Stimulated activated CD8-positive, alpha-beta memory T cell treated with anti-CD3 and anti-CD28 coated beads, Interleukin-7, amount 100 ng/mL, for 1 hour (primary cell): ENCODE data around the gene PHF23.
A peak's percentile ranks its signal among the peaks of the same experiment; 100 is the strongest.

ENCODE experiments used
- DNase-seq, 2 donors: peaks; one replicate each; pipeline ENCODE4 v3.0.0-alpha.2; 2020; ENCODE audit warnings: low read depth in 2 of 2

Gene PHF23

DNA sequence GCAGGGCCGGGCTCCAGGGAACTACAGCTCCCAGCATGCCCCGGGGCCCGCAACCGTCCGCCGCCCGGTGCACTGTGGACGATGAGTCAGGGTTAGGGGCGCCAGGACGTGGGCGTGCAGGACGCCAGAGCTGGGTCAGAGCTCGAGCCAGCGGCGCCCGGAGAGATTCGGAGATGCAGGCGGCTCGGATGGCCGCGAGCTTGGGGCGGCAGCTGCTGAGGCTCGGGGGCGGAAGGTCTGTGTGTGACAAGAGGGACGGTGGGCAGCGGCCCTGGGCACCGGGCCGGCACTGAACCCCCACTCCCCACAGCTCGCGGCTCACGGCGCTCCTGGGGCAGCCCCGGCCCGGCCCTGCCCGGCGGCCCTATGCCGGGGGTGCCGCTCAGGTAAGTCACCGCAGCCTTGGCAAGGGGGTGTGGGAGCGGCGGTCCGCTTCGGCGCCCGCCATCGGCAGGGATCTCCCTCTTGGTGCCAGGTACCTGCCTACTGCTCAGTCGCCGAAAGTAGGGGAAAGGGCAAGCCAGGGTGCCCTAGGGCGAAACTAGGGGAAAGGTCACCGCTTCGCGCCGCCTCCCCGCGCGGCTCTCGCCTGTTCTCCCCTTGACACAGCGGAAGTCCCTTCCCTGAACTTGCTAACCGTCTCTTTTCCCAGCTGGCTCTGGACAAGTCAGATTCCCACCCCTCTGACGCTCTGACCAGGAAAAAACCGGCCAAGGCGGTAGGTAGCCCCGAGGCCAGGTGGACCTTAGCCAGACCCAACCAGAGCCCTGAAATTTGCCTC is 19.3 kb downstream of the PHF23 start, which contains the start of the genes ACADVL and DLG4:
Gene ACADVL, plus strand, starts transcription at position 127 of the 781 bp plus-strand sequence. Its CDS starts 47 bp downstream, at position 174.
Gene DLG4, minus strand, starts transcription at position 25 of the 781 bp plus-strand sequence.
- peak; percentile 55 to 63 for DNase-seq

DNA sequence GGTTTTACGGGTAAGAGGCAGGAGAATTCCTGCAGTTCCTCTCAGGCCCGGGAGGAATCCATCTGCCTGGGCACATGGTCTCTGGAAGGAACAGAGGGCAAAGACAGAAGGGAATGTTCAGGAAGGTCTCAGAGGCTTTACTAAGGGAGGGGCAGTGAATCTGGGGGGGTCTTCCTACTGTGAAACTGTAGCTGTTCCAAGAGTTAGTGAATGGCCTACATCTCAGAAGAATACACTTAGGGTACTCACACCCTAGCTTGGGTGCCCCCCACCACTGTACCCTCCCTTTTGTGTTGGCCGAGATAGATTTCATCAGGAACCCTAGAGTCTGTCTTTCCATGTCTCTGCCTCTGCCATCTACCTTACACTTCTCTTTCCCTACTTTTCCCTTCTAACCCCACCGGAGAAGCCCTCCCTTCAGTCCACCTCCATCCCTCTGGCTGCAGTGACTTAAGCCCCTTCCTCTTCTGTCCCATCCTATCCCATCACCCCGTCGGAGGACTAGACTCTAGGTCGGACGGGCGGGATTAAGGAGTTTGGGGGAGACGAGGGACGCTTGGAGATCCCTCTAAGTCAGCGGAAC is 19.9 kb downstream of the PHF23 start:
- no peak for DNase-seq

DNA sequence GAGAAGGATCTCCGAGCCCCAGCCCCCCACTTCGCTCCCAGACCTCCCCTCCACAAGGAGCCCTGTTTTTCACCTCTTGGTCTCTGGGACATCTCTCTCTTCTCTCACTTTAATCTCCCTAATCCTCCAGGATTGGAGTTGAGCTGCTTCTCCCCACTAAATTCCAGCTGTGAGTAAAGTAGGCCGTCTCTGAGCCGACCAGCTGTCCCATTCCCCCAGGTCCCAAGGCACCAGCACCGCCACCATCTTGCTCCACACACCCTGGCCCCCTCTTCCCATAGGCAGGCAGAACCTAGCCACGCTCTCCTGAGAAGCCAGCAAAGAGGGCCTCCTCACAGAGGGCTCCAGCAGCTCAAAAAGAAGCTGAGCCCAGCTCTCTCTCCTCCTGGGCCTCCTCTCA is 20.5 kb downstream of the PHF23 start:
- DNase-seq, result no peak

DNA sequence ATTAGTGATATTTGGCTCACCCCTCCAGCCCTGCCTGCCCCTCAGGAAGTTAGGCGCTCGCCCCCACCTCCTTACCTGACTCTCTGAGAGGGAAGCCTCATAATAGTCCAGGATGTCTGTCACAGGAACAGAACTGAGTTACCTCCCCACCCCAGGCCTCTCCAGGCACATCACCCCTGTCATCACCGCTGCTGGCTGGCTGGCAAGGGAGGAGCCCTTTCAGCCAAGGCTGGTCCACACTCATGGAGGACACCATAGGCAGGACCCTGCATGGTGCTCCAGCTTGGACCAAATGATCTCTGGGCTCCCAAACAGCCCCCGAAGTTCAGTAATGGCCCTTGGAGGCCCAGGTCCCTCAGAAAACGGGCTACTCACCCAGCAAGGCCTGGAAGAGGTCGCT is 21.1 kb downstream of the PHF23 start:
- DNase-seq, result no peak

DNA sequence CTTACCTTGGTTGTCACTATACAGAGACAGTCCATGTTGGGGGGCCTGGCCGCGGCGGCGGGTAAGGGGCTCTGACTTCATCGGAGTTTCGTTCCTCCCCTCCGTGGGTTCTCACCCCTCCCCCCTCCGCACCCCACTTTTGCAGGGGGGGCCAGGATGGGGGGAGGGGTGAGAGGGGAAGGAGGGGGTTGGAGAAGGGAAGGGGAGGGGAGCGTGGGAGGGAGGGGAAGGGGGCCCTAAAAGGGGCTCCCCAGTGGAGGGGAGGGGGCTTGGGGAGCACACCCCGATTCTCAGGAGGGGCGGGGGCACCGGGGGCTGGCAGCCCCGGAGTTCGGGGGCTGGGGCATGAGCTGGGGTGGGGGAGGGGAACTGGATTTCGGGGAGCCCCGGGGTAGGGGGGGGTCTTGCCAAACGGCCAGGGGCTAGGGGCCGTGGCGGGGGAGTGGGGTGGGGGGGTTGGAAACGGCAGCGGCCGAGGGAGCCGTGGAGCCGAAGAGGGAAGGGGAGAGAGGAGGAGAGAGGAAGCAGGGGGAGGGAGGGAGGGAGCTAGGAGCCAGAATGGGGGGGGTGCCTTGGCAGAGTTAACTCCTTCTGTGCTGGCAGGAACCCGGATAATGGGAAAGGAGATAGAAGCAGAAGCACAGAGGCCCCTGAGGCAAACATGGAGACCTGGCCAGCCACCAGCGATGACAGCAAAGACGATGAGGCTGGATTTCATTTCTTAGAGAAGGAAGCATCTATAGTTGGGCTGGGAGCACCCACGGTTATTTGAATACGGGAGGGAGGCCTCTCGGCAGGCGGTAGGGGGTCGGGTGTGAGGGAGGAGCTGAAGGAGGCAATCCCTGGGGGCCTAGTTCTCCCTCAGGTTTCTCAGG is 21.9 kb downstream of the PHF23 start:
- no peak for DNase-seq

DNA sequence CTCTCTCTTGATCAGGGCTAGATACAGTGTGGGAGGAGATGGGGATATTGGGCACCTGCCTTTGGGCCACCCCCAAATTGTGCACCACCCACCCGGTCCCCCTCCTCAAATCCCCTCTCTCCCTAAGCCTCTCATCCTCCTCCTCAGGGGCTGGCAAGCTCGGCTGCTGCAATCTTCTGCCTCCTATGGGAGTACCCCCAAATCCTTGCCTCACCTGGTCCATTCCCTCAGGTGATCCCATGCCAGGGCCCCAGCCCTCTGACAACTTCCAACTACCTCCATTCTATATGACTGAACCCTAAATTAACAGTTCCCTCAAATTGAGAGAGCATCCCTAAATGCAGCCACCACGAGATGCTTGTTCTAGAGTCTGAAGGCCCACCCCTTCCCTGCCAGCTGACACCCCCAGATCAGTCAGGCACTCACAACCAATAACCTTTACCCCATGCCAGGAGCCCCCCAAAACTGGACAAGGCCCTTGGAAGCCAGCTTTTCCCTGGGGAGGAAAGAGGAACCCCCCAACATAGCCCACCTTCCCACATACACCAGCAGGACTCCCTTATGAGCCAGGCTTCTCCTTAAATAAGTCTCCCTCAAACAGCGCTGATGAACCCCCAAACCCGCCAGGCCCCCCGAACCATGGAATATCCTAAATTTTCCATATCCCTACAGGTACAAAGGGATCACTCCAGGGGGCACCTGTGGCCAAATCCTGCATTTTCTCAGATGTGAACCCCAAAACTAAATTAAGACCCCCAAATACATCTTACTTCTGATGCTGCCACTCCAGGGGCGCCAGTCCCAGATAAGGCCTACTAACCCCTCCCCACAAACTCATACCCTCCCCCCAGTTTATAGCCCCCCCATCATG is 22.8 kb downstream of the PHF23 start:
- no peak for DNase-seq

DNA sequence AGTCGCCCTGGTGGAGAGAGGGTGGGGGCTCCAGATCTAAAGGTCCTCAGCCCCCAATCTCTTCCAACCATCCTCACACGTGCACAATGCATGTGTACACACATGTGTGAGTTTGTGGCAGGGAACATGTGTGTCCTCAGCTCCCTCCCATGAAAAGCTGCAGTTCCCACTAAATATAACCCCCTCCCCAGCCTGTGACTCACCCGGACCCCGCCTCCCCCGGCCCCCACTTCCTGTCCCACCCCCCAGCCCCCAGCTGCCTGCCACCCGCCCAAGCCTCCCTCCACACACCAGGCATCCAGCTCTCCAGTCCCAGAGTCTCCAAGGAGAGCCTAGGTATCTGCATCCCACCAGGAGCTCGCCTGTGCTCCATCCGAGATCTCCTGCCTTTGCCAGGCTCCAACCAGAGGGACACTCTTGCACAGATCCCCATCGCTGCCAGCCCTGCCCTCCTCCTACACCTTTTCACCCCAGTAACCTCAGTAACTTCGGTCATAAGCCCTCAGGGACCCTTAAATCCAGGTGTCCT is 23.5 kb downstream of the PHF23 start:
- no peak for DNase-seq

DNA sequence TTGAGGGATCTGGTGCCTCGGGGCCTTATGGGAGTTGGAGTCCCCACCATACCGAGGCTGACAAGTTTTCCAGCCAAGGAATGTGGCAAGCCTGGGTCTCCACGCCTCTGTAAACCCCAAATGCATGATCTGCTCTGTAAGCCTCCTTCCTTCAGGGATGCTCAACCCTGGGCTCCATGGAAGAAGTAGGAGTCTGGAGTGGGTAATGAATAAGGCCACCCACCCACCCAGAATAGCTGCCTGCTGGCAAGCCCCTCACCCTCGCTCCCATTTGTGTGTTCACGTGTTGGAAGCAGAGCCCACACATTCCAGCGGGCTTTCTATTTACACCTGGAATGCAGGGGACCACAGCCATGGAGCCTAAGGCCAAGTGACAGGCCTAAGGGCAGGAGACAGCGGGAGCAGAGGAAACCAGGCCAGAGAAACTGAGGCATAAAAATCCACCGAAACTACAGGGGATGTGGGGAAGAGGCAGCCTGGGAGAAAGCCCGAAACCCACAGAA is 24.1 kb downstream of the PHF23 start:
- no peak for DNase-seq

DNA sequence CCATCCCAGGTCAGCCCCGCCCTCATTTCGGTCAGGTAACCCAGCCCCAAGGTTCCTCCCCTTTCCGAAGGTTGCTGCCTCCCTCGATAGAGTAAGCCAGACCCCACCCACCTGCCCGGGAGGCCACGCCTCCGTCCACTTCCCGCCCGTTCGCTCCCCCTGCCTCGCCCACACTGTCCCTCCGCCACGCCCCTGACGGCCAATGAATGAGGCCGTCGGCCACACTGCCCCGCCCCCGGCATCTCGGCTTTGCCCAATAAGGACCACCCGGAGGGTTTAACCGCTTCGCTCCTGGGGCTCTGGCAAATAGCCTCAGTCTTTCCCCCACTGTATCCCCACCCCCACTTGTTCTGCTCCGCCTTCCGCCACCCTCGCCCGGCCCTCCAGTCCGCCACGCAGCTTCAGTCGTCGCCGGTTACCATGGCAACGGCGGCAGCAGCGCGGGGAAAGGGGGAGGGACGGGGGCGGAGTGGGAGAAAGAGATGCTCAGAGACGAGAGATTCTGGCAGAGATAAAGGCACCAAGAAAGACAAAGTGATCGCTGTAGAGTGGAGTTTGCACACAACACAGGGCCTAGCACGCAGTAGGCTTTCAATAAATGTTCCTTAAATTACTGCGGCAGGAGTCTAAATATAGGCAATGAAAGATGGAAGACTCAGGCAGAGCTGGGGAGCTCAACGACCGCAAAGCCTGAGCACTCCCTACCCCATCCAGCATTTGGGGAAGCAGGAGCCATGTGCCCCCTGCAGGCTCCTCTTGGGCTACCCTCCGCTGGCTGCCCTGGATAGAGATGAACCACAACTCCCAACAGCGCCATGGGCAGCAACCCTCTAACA is 24.7 kb downstream of the PHF23 start:
- DNase-seq, result peak; percentile 94 to 98

DNA sequence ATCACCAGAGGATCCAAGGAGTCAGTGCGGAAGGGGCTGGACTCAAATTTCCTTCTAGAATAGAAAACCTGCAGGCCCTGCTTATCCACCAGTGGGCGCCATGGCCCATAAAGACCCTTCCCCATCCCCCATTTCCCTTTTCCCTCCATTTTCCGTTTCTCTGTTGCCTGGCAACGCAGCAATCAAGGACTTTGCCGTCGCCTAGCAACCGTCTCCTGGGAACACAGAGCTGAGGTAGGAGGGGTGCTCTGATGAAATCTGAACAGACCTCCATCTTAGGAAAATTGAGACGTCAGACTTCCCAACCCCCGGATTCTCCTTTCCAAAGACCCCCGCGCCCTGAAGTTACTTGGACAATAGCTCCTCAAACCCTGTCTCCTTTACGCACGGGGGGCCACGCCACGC is 25.4 kb downstream of the PHF23 start:
- no peak for DNase-seq

DNA sequence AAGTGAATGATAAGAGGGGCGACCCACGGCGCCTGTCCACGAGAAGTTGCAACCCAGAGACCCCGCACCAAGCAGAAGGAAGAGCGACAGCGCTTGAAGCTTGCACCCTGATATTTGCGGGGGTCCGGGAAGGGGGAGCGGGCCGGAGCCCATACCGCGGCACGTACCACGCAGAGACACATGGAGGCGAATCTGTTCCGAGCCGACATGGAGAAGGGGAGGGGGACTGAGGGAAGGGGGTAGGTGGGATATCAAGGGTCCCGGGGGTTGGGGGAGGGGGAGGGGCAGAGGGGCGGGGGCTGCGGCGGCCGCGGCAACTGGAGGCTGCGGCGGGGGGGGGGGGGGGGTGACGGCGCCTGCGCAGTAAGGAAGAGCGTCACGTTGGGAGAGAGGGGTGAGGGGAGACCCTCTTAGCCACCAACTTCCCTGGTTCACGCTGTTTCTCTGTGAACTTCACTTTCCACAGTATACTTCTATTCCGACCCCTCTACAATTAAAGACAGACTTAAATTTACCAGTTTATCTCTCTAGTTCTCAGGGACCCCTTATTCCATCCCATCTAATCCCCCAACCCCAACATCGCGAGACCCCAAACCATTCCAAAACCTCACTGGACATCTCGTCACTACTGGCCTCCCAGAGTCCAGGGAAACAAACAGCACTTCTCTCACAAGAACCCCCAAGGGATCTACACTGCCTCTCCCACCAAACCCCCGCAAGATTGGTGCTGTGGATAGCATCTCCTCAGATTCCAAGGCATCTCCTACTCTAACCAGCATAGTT is 27.6 kb downstream of the PHF23 start:
- no peak for DNase-seq

DNA sequence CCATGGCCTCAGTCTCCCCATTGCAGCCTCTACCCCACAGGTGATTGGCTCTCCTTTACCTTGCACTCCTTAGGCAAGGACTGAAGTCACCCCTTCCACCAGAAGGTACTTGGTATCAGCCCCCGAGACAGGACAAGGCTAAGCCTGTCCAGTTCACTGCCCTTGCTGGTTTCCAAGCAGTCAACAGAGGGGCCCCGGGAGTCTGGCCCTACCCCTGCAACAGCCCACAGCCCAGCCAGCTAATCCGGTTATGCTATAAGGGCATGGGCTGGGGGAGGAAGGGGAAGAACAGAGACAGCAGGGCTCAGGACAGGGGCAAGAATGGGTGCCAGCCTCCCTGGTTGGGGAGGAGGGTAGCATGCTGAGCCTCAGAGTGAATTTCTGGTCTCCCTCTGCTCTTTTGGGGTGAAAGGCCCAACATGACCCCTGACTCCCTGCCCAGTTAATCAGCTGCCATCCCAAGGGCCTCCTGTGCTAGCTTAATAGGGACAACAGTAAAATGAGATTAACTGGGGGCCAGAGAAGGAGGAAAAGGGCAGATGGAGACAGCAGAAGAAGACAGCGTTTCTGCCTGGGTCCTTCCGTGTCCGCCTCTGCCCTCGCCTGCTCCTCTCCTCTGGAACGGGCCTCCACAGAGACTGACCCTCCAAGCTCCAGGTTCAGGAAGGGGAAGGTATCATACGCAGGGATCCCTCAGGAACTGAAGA is 30.4 kb downstream of the PHF23 start:
- no peak for DNase-seq

DNA sequence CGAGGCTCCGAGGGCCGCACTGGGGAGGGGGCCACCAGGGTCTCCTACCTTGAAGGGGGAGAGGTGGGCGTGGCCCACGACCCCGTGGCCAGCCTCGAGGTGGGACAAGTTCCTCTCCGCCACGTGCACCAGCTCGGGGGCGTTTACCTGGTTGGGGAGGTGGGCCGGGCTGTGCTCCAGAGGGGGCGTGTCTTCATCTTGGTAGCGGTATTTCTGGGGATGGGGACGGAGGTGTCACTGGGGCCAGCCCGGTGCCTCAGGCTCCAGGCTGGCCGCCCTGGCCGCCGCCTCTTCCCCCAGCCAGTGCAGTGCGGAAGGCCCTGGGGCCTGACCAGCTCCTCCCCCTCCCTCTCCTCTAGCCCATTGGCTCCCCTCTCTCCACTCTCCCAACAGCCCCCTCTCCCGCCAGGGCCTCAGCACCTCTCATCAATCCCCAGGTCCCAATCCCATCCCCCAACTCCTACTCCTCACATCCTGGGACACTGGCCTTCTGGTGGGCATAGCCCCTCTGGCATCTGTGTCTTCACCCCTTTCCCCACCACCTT is 31.2 kb downstream of the PHF23 start:
- no peak for DNase-seq

DNA sequence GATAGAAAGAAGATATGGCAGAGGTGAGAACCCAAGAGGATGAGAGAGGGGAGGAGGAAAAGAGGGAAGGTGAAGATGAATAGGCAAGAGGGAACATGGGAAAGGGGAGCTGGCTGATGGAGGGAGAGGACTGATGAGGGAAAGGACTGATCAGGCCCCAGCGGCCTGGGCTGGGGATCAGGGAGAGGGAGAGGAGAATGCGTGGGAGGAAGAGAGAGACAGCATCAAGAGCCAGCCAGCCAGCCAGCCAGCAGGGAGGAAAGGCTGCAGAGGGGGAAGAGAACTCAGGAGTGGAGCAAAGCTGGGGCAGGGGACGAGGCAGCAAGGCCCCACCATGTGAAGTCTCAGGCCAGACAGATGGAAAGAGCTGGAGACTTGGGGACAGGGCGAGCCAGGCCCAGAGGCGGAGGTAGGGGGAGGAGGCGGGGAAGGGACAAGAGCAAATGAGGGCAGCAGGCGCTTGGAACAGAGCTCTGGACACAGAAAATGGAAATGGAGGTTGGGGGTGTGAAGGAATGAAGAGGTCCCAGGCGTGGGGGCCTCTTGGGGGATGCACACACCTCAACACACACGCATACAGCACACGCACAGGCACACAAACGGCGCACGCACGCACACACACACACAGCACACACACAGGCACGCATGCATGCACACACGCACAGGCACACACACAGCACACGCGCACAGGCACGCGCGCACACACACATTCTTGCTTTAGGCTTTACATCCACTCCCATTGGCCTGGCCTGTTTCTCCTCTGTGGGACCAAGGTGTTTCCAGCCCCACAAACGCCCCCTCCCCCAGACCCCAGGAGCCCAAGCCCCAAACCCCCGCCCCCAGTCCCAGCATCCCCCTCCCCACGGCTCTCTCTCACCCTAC is 31.9 kb downstream of the PHF23 start:
- DNase-seq, result no peak

DNA sequence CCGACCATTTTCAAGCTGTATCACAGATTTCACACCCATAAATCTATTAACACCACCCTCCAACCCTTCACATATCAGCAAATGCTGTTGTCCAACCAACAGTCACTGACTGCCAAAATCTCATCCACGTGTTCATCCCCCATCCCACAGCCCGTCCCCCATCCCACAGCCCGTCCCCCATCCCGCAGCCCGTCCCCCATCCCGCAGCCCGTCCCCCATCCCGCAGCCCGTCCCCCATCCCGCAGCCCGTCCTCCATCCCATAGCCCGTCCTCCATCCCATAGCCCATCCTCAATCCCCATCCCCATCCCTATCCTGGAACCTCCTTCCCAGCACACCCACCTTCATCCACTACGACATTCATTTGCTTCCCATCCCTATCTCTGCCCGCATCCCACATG is 33.7 kb downstream of the PHF23 start:
- DNase-seq, result no peak

DNA sequence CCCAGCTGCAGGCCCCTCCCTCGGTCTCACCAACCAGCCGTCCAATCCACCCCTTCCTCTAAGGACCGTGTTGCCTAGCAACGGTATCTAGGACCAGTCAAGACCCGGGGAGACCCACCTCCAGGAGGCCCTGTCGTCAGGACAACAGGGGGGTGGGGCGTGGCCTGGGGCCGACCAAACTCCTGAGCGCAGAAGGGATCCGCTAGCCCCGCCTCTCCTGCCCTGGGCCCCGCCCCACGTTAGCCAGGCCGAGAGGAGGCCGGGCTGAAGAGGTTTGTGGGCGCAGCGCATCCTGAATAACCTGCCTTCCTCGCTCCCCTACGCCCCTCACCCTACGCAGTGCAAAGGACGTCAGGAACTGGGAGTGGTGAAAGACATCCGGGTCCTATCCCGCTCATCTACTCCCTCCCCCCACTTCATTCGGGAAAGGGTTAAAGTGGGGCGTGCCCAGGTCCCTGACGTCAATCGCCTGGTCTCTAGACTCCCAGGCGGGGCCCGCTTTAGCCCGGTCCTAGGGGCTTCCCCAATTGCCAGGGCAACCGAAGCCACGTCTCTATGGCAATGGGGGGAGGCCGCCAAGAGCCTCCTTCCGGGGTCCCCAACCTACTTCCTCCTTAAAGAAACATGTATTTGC is 34.3 kb downstream of the PHF23 start:
- peak; percentile 86 to 89 for DNase-seq

DNA sequence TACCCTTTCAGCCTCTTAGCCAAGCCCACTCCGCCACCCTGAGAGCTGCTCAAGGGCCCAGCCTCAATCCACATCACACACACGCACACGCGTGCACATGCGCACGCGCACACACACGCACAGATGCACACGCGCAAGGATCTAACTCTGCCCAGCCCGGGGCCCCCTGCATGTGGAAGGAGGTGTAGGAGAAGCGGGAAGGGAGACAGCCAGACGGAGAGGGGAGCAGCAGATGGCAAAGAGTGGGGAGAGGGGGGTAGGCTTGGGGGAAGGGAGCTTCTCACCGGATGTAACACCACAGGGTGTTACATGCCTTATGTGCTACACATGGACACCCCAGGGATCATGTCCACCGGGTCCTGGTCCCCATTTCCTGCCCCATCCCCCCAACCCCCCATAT is 34.9 kb downstream of the PHF23 start:
- DNase-seq, result no peak
